Activated CD8-positive, alpha-beta memory T cell treated with anti-CD3 and anti-CD28 coated beads, Interleukin-2, amount 50 U/mL, for 24 hours (primary cell): ENCODE results near the gene FGD2.
"Not testable (repeated sequence)": the region's sequence is repeated elsewhere in the genome, so short reads cannot be mapped to it uniquely, and the experiment has no call there.

Source experiments
- DNase-seq: peaks from one replicate; pipeline ENCODE4 v3.0.0-alpha.2; 2020; ENCODE audit errors: extremely low read depth

FGD2 gene

DNA sequence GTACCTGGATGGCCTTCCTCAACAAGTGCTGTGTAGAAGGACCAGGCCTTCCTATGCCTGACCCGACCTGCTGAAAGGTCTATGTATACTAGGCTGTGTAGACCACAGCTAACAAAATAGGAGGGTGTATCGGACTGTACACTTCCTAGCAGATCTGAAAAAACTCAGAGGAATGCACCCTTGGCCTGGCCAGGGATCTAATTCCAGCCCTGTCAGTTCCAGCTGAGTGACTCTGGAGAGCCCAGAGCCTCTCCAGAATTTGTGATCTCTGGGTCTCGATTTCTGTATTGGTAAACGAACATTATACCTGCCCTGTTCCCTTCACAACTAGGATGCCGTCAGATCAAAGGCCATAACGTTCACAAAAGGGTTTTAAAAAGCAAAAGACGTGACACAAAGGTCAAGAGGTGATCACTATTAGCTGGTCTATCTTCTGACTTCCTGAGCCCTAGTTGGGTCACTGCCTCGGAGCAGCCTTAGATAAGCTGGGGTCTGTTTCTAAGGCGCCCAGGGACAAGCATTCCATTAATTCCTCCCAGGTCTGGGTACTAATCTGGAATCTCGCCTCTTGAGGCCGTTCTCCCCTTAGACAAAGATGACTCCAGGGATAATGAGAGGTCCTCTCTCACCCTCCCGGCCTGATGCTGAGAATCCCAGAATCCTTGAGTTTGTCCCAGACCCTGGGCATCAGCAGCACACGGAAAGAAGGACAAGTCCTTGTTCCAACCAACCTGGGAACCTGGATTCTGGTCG is 33.4 kb upstream of the FGD2 start:
- no peak for DNase-seq

DNA sequence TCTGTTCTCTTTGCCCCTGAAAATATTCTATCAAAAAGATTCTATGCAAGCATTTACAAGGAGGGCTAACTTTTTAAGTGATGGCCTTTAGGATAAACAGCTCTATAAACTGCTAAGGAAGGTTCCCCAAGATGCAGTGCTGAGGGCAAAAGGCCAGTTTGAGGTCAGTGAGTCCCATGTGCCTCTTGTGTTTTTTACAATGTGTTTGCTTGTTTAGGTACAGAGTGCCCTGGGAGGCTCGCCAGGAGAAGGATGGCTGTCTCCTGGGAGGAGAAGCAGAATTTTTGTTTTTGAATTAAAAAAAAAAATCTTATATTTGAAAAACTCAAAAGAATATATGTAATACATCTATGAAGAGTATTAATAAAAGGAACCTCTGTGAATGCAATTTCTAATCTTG is 32.3 kb upstream of the FGD2 start:
- no peak for DNase-seq

DNA sequence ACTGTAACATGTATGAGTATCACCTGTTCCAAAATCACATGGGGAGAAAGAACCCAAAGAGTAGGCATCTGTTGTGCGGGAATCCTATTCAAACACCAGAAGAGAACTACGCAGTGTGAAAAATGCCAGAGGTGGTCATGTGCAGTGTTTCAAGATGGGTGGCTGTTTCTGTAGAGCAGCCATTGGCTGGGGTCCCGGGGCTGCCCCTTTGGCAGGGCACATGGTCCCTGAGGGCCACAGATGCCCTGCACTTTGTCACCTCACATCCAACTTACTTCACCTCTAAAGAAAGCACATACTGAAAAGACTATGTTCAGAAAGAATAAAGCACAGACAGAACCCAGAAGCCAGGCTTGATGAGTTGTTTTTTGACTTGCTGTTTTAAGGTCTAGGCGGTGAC is 31.8 kb upstream of the FGD2 start:
- no peak for DNase-seq

DNA sequence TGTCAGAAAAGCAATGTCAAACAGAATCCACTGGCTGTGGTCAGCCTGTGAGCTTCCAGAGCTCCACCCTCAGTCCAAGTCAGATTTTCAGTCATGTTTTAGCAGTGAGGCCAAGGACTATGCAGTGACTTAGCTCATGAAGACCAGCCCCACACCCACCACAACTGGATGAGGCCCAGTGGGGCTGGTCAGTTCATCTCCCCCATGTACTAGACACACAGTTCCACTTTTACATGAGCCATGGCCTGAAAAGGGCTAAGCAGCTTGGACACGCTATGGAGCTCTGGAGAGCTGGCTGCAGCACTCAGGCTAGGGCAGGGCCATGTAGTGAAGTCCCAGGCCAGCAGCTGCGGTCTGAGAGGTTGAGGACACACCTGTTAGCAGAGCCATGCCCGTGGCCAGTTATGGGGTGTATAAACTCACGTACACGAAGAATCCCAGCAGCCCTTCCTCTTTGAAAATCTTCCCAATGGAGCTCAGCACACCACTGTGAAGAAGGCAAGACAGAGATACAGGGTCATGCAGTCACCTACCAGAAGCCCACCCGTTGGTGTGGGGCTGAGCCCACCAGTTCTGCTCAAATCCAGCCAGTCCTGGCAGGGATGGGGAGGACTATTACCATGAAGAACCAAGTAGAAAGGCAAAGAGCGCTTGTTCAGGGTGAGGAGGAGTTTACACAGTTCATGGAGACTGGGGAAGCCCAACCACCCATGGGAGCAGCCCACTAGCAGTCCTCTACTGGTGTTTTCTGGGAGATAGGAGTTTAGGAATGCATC is 30.0 kb upstream of the FGD2 start:
- DNase-seq, result no peak

DNA sequence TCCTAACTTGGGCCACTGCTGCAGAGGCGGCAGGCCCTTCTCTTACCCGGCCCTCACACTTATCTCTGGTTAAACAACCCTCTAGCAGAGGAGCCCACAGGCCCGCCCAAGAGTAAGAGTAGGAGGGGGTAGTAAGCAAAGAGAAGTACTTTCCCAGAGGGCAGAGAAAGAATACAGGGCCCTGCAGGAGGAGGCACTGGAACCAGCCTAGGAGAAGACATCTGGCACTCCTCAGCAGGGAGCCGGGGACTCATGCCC is 29.5 kb upstream of the FGD2 start:
- no peak for DNase-seq

DNA sequence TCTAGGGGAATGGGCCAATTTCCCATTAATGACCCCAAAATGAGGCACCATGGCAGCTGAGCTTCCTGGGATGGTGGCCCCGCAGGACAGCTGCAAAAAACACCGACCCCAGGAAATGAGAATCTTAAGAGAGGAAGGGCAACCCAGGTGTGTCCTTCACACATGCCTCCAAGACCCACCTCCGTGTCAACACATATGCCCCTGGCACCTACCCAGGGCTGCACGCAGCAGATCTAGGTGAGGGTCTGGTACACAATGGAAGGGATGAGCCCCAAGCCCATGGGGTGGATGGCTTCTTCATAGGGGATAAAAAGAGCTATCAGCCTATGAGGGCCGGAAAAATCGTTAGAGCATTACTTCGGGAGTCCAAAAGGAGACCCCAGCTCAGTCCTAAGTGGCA is 28.9 kb upstream of the FGD2 start:
- DNase-seq, result no peak

DNA sequence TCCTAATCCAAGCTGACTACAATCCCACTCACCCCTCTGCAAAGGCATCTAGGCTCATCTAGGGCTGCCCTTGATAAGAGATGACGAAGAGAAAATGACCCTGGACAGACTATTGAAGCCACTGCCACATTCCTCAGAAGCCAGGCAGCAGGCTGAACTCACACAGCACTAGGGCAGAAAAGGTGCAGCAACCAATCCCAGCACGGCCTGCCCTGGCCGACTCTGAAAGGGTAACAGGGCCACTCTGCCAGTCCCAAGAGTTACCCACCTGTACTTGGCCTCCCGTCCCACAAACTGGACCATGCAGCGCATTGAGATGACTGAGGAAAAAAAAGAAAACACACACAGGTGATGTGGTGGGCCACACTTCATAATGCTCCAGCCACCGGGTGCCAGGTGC is 28.5 kb upstream of the FGD2 start:
- no peak for DNase-seq

DNA sequence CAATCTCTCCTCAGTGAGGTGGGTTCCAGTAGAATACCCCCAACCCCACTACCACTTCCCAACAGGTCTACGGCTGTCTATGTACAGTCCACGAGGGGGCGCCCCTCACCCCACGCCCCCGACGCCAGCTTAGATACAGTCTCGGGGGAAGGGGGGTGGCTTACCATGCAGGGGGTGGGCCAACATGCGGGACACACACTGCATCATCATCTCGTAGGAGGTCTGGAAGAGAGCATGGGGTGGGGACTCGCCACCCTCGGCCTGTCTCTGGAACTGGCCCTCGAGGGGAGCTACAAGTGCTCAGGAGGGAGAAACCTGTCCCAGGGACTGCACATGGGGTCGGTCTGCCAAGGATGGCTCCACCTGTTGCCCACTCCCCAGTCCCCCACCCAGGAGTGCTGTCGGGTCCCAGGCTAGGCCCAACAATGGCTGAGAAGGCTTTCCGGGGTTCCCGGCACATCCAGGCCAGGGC is 27.9 kb upstream of the FGD2 start:
- DNase-seq, result no peak

DNA sequence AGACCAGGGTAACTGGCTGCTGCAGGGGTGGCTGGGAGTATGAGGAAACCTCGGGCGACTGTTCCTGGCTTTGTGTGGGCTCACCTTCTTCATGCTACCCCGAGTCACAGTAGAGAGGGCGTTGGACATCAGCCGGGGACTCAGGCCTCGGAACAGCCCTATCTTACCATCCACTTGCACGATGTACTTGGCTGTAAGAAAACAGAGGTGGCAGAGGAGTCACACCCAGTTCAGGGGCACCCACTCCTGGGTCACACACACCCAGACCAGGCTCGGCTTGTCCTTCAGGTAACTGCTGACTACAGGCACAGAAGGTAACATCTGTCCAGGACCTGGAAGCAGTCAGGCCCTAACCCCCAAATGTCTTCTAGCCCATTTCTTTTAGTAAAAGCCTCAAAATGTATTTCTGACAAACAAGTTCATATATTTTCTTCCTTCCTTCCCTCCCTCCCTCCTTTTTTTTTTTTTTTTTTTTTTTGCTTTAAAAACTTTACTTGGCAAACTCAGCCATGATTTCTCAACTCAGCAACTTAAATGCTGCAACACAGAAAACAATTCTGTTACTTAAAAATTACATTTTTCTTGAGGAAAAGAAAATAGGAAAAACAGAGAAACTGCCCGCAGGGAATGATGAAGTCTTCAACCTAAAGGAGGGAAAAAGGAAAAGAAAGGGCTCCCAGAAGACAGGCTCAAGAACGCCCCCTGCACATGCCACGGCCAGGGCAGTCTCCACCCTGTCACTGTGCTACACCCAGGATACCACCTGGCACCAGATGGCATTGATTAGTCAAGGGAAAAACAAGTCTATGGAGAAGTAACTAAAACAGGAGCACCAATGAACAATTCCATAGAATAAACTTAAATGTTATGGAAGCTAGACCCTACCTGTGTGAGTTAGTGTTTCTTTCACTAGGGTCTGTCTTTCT is 26.8 kb upstream of the FGD2 start:
- DNase-seq, result no peak

DNA sequence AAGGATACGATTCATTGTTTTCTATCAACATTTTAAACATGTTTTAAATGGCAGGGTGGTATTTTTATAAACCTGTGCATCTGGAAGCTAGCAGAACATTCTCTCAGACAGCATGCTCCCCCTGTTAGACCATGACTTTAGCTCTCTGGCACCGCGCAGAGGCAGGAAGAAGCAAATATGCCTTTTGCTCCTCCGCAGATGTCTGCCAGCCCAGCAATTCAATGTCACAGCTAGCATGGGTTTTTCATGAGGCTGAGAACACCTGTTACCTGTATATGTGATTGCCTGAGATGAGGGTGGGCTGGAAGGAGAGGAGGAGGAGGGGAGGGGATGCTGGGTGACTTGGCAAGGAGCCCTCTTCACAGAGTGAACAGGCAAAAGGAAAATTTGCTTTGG is 26.1 kb upstream of the FGD2 start:
- no peak for DNase-seq

DNA sequence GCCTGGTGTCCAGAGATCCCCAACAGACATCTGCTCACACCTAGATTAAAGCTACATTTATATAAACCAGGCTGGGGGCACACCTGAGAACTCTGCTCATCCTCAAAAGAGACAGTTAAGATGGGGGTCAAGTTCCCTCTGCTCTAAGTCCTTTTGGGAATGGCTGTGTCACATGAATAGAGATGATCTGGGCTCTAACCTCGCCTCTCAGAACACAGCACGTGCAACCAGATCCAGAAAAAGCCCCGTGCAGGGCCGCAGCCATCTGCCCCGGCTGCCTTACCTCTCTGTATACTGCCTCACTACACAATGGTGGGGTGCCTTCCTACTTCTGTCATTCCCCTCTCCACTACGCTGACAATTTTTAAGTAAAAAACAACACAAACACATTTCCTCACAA is 25.3 kb upstream of the FGD2 start:
- no peak for DNase-seq

DNA sequence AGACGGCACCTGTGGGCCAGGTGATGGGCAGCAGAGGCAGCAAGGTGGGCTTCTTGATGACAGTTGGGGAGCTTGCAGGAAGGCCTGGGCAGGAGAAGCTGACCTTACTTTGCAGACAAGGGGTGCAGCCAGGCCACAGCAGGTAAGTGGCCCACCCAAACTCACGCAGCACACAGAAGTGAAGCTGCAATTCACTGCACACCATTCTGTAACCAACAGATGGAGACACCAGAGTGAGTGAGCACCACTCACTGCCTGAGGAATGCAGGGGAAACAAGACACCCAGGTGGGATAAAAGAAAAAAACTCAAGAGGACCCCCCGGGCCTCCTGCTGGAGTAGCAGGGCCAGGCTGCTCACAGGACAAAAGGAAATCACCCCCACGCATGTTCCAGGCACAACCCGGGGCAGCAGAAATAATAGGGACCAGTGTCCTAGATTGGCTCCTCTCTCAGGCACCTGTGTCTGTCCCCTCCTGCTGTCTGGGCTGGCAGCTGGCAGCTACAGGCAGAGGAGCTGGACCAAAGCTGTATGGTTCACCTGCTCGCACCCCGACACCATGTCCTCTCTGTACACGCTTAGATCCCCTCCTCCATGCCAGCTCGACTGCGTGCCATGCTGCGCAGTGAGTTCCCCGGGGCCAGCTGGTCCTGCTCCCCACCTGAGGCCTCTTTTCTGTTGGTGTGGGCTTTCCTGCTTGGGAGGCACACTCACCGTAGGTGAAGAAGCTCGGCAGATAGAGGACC is 24.4 kb upstream of the FGD2 start:
- no peak for DNase-seq

DNA sequence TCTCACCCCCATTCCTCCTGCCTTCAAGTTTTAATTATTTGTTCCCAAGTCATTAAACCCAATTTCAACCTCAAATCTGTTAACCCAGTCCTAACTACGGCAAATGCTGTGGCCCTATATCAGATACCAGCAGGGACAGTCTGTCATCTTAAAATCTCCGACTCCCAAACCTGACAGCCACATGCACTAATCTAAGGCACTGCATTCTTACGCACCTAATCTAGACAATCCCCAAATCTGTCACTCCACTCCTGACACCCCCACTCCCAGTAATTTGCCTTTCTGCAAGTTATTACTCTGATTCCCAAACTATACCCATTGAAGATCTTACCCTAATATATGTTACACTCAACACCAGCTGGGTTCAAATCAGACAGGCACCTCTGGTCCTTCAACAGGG is 21.9 kb upstream of the FGD2 start:
- DNase-seq, result no peak

DNA sequence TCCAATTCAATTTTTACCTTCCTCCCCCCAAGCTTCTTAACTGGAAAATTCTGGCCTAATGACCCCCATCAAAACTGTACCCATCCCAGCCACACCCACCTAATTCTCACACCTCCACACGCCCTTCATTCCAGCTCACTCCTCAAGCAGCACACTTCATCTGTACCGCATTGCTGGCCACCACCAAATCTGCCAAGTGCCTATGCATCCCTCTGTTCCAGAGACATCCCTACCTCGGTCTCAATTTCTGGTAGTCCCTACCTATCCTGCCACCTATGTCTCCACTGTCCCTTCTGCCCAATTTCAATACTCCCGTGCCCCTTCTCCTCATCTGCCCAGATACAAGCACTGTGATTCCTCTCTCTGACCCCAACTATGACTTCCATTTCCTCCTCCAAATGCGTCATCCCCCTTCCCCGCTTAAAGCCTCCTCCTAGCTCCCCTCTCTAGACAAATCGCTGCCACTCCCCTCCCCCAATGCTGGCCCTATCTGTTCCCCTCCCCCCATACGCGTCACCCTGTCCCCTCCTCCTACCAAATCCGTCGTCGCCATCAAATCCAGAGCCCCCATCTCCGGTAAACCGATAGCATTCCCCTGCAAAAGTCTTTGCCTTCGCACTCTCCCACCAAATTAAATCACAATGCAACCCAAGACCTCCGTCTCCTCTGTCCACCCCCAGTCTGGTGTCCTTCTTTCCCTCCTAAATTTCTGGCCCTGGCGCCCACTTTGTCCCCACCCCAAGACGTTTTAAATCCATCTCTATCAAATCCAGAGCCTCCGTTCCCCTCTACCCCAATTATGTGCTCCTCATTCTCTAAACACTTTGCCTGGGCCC is 20.7 kb upstream of the FGD2 start:
- DNase-seq, result peak; percentile 28

DNA sequence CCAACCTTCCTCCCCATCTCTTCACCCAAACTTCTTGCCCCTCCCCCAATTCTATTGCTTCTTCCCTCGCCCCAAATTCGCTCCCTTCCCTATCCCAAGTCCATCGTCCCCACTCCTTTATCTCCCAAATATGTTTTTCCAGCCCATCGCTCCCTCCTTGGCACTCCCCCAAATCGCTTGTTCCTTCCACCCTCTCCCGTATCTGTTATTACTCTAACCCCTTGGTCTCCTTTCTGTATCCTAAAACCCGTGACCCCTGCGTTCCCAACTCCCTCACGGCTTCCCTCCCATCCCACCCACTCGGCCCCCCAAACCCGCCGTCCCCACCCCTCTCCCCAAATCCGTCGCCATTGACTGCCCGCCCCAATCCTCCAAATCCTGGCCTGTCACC is 20.0 kb upstream of the FGD2 start:
- DNase-seq, result no peak

DNA sequence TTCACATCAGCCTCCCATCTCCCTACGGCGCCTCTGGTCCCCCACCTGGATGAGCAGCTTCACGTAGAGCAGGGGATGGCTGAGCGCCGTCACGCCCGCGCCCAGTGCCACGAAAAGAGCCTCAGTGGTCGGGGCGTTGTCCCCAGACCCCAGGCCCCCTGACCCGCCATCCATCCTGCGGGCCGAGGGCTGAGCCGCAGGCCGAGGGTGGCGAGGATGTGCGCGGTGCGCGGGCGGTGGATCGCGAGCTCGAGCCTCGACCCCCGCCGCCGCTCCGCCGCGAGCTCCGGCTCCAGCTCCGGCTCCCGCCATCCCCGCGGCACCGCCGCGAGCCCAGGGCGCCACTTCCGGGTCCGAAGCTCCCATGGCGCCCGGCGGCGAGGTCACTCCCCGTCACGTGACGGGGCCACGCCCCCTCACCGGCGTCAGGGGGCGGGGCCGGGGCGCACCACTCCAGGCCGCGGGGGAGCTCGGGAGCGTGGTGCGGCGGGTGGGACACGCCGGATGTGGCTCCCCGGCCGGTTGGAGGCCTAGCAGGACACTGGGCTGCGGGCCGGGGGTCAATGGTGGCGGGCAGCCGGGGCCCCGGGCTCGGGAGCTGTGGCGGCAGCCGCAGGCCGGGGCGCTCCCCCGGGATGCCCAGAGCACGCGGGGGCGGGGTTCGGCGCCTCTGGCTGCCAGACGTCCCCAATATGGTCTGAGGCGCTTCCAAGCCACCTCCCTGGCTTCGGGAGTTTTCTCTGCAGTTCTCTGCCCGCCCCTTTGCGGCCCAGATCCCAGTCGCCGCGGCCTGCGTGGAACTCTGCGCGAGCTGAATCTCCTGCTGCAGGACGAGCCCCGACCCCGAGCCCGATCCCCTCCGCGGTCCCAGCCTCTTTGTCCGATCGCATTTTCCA is 19.4 kb upstream of the FGD2 start, which contains the start of gene MTCH1:
MTCH1 (minus strand) TSS at position 389 of the 896 bp plus-strand sequence; CDS start at position 366, 23 bp downstream.
- DNase-seq, result peak; percentile 46

DNA sequence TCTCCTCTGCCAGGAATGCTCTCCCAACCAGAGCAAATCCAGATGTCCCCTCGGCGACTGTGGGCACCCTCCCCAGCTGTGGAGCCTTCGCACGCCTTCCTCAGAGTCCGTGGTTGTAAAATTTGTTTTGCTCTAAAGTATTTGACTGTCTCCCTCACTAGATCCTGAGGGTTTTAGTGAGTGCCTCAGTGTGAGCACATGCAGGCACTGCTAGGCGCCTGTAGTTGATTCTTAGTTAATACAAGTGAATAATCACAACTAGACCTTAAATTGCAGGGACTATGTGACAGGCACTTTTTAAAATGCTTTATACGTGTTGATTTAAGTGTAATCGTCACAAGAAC is 18.8 kb upstream of the FGD2 start:
- DNase-seq, result no peak

DNA sequence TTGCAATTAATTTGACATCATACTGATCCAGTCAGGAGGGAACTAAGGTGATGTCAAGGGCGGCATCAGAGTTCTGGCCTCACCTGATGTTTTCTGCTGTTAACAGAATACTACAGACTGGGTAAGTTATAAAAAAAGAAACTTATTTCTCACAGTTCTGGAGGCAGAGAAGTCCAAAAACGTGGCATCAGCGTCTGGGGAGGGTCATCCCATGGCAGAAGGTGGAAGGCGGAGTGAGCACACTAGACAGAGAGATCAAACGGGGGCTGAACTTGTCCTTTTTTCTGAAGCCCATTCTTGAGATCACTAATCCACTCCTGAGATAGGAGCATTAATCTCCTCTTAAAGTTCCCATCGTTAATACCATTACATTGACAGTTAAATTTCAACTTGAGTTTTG is 16.2 kb upstream of the FGD2 start:
- DNase-seq, result no peak

DNA sequence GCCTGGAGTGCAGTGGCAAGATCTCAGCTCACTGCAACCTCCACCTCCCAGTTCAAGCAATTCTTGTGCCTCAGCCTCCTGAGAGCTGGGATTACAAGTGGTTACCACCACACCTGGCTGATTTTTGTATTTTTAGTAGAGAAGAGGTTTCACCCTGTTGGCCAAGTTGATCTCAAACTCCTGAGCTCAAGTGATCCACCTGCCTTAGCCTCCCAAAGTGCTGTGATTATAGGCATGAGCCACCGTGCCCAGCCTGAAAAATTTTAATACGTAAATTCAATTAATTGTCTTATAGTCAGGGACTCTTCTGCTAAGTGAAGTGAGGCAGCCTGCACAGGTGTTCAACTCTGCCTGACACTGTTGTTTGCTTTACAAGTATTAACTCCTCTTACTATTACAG is 15.1 kb upstream of the FGD2 start:
- not testable (repeated sequence) for DNase-seq
